ENCODE measurements around the gene DSTYK. TPM values are rescaled to one million over a fixed set of nuclear protein-coding genes. Genes with fewer than 3 reads are reported as not detected.

DSTYK gene
- total RNA-seq, 2 experiments from 2014 or later: 8.8 to 8.9 TPM

GRCh38 chr1:205204552-205204951 lies 7.0 kb downstream of the DSTYK start:
- Mint-ChIP-seq H3K27ac (no peak overlapping the region), H3K4me1 (peaks cover 34% of the 10 kb centered on the region), H3K36me3 (ENCODE audit: low read depth) (peaks cover 3% of the 10 kb centered on the region), H3K4me3 (no peak overlapping the region), H3K9me3 (no peaks in the 10 kb centered on the region), H3K27me3 (no peaks in the 10 kb centered on the region)
- DNase-seq: no peak
- POLR2A ChIA-PET: no interaction called here
- CTCF ChIA-PET: interaction anchor here (1.0 to 1.3 kb wide), 3 partner anchors 19 to 52 kb away, joined by 3 to 4 read pairs (median 3); no protein-coding TSS in a partner anchor

GRCh38 chr1:205199931-205200299 lies 11.6 kb downstream of the DSTYK start:
- H3K4me1 Mint-ChIP-seq: peaks cover 38% of the 10 kb centered on the region
- CTCF ChIA-PET: interaction anchor here (0.7 to 1.2 kb wide), 3 partner anchors 11 to 41 kb away, joined by 3 read pairs; no protein-coding TSS in a partner anchor
- POLR2A ChIA-PET: interaction anchor here (0.7 kb wide), 1 partner anchor 81 kb away, joined by 3 read pairs; no protein-coding TSS in a partner anchor

GRCh38 chr1:205199090-205199930 lies 12.2 kb downstream of the DSTYK start:
- Mint-ChIP-seq H3K4me1 (peaks cover 35% of the 10 kb centered on the region), H3K27ac (no peak overlapping the region), H3K9me3 (no peaks in the 10 kb centered on the region), H3K4me3 (peak overlapping the region; percentile 31), H3K27me3 (no peaks in the 10 kb centered on the region), H3K36me3 (ENCODE audit: low read depth) (peaks cover 14% of the 10 kb centered on the region)
- peak; percentile 27 for DNase-seq
- POLR2A ChIA-PET: interaction anchor here (0.5 to 0.7 kb wide), 2 partner anchors 51 to 82 kb away, joined by 3 read pairs; no protein-coding TSS in a partner anchor
- CTCF ChIA-PET: interaction anchor here (0.7 to 1.5 kb wide), 5 partner anchors 11 to 41 kb away, joined by 3 read pairs; no protein-coding TSS in a partner anchor

More at GRCh38 chr1:205199931-205200299, 11.6 kb downstream of the DSTYK start:
- H3K4me3 Mint-ChIP-seq: peak overlapping the region; percentile 31
- H3K36me3 Mint-ChIP-seq (ENCODE audit: low read depth): peaks cover 14% of the 10 kb centered on the region
- H3K9me3 Mint-ChIP-seq: no peaks in the 10 kb centered on the region
- H3K27ac Mint-ChIP-seq: peak overlapping the region; percentile 46
- H3K27me3 Mint-ChIP-seq: no peaks in the 10 kb centered on the region
- DNase-seq: no peak

- ChIA-PET CTCF (interaction anchor here (0.8 to 1.2 kb wide), 4 partner anchors 11 to 37 kb away, joined by 3 to 6 read pairs (median 3); no protein-coding TSS in a partner anchor), POLR2A (no interaction called here)
- Mint-ChIP-seq H3K27ac (no peak overlapping the region), H3K4me1 (peaks cover 19% of the 10 kb centered on the region), H3K36me3 (ENCODE audit: low read depth) (peaks cover 21% of the 10 kb centered on the region), H3K27me3 (no peaks in the 10 kb centered on the region), H3K9me3 (peaks cover 7% of the 10 kb centered on the region), H3K4me3 (no peak overlapping the region)
- no peak for DNase-seq
These were observed 19.2 kb downstream of the DSTYK start for GRCh38 chr1:205192287-205192686.

GRCh38 chr1:205191622-205192021 lies 19.9 kb downstream of the DSTYK start:
- Mint-ChIP-seq H3K27ac (no peak overlapping the region), H3K36me3 (ENCODE audit: low read depth) (peaks cover 23% of the 10 kb centered on the region), H3K4me1 (peaks cover 24% of the 10 kb centered on the region), H3K27me3 (no peaks in the 10 kb centered on the region), H3K4me3 (no peak overlapping the region), H3K9me3 (peaks cover 7% of the 10 kb centered on the region)
- CTCF ChIA-PET: interaction anchor here (0.8 to 1.2 kb wide), 4 partner anchors 12 to 37 kb away, joined by 3 to 6 read pairs (median 3); no protein-coding TSS in a partner anchor
- POLR2A ChIA-PET: no interaction called here
- DNase-seq: no peak

GRCh38 chr1:205190845-205191577 lies 20.5 kb downstream of the DSTYK start:
- CTCF ChIA-PET: no interaction called here
- Mint-ChIP-seq H3K36me3 (ENCODE audit: low read depth) (peaks cover 27% of the 10 kb centered on the region), H3K27ac (no peak overlapping the region), H3K9me3 (peaks cover 7% of the 10 kb centered on the region), H3K4me3 (no peak overlapping the region), H3K27me3 (no peaks in the 10 kb centered on the region), H3K4me1 (peaks cover 30% of the 10 kb centered on the region)
- POLR2A ChIA-PET: no interaction called here
- DNase-seq: no peak

GRCh38 chr1:205189131-205189530 lies 22.4 kb downstream of the DSTYK start:
- H3K9me3 Mint-ChIP-seq: peaks cover 7% of the 10 kb centered on the region
- DNase-seq: no peak
- no peaks in the 10 kb centered on the region for H3K27me3 Mint-ChIP-seq
- no peak overlapping the region for H3K4me3 Mint-ChIP-seq
- no peak overlapping the region for H3K27ac Mint-ChIP-seq
- peaks cover 44% of the 10 kb centered on the region for H3K4me1 Mint-ChIP-seq
- H3K36me3 Mint-ChIP-seq (ENCODE audit: low read depth): peaks cover 22% of the 10 kb centered on the region
- ChIA-PET POLR2A (no interaction called here), CTCF (interaction anchor here (0.9 to 1.2 kb wide), 3 partner anchors 9 to 47 kb away, joined by 3 read pairs; no protein-coding TSS in a partner anchor)

GRCh38 chr1:205188596-205188995 lies 22.9 kb downstream of the DSTYK start:
- CTCF ChIA-PET: interaction anchor here (0.9 to 1.2 kb wide), 3 partner anchors 9 to 47 kb away, joined by 3 read pairs; no protein-coding TSS in a partner anchor

GRCh38 chr1:205188098-205188497 lies 23.4 kb downstream of the DSTYK start:
- ChIA-PET CTCF (interaction anchor here (0.9 to 1.2 kb wide), 2 partner anchors 12 to 46 kb away, joined by 3 read pairs; no protein-coding TSS in a partner anchor), POLR2A (interaction anchor here (0.6 kb wide), 1 partner anchor 11 kb away, joined by 6 read pairs; no protein-coding TSS in a partner anchor)
- Mint-ChIP-seq H3K9me3 (peaks cover 3% of the 10 kb centered on the region), H3K36me3 (ENCODE audit: low read depth) (peaks cover 22% of the 10 kb centered on the region), H3K4me3 (no peak overlapping the region), H3K4me1 (peaks cover 53% of the 10 kb centered on the region), H3K27me3 (no peaks in the 10 kb centered on the region), H3K27ac (no peak overlapping the region)
- no peak for DNase-seq

More at GRCh38 chr1:205188596-205188995, 22.9 kb downstream of the DSTYK start:
- POLR2A ChIA-PET: no interaction called here
- Mint-ChIP-seq H3K4me1 (peaks cover 48% of the 10 kb centered on the region), H3K27ac (no peak overlapping the region), H3K36me3 (ENCODE audit: low read depth) (peaks cover 20% of the 10 kb centered on the region), H3K9me3 (peaks cover 3% of the 10 kb centered on the region), H3K4me3 (no peak overlapping the region), H3K27me3 (no peaks in the 10 kb centered on the region)
- no peak for DNase-seq

- H3K27ac Mint-ChIP-seq: no peak overlapping the region
- peaks cover 25% of the 10 kb centered on the region for H3K36me3 Mint-ChIP-seq (ENCODE audit: low read depth)
- ChIA-PET CTCF (interaction anchor here (0.6 to 0.7 kb wide), 3 partner anchors 42 to 780 kb away, joined by 3 read pairs; no protein-coding TSS in a partner anchor), POLR2A (no interaction called here)
- no peaks in the 10 kb centered on the region for H3K9me3 Mint-ChIP-seq
- H3K4me3 Mint-ChIP-seq: no peak overlapping the region
- no peak for DNase-seq
- peaks cover 57% of the 10 kb centered on the region for H3K4me1 Mint-ChIP-seq
- H3K27me3 Mint-ChIP-seq: no peaks in the 10 kb centered on the region
These were observed 24.1 kb downstream of the DSTYK start for GRCh38 chr1:205187420-205187819.

- no peaks in the 10 kb centered on the region for H3K27me3 Mint-ChIP-seq
- no peak overlapping the region for H3K4me3 Mint-ChIP-seq
- POLR2A ChIA-PET: no interaction called here
- CTCF ChIA-PET: interaction anchor here (0.7 to 1.3 kb wide), 6 partner anchors 9 to 70 kb away, joined by 3 to 9 read pairs (median 3); no protein-coding TSS in a partner anchor
- peaks cover 55% of the 10 kb centered on the region for H3K4me1 Mint-ChIP-seq
- H3K27ac Mint-ChIP-seq: peak overlapping the region; percentile 4
- H3K9me3 Mint-ChIP-seq: no peaks in the 10 kb centered on the region
- no peak for DNase-seq
- peaks cover 25% of the 10 kb centered on the region for H3K36me3 Mint-ChIP-seq (ENCODE audit: low read depth)
These were observed 25.3 kb downstream of the DSTYK start for GRCh38 chr1:205186191-205186590.

GRCh38 chr1:205183676-205184335 lies 27.7 kb downstream of the DSTYK start:
- H3K9me3 Mint-ChIP-seq: no peaks in the 10 kb centered on the region
- no peak overlapping the region for H3K4me3 Mint-ChIP-seq
- POLR2A ChIA-PET: interaction anchor here (0.7 kb wide), 1 partner anchor 1362 kb away, joined by 3 read pairs; no protein-coding TSS in a partner anchor
- CTCF ChIA-PET: interaction anchor here (1.1 to 1.5 kb wide), 3 partner anchors 12 to 71 kb away, joined by 3 to 4 read pairs (median 3); no protein-coding TSS in a partner anchor
- no peak for DNase-seq
- no peaks in the 10 kb centered on the region for H3K27me3 Mint-ChIP-seq
- H3K36me3 Mint-ChIP-seq (ENCODE audit: low read depth): peaks cover 26% of the 10 kb centered on the region
- peaks cover 46% of the 10 kb centered on the region for H3K4me1 Mint-ChIP-seq
- peak overlapping the region; percentile 21 for H3K27ac Mint-ChIP-seq
